AG04450 (cell line): ENCODE results near the gene PRPS1. TPM values are rescaled to one million over a fixed set of nuclear protein-coding genes. Genes with fewer than 3 reads are reported as not detected.
"Not testable (repeated sequence)": the region's sequence is repeated elsewhere in the genome, so short reads cannot be mapped to it uniquely, and the experiment has no call there.

ENCODE experiments used
- CTCF ChIA-PET: fragments of 300-600, 350-600 bp; formaldehyde crosslinking; extraction: SDS; loops from one replicate; lab custom pipeline; 2022; ENCODE audit warnings: antibody characterized with exemption, inconsistent platforms; lab: Charles Lee
- POLR2A ChIA-PET: fragments of 350-600 bp; formaldehyde crosslinking; extraction: SDS; loops from one replicate; lab custom pipeline; 2021; ENCODE audit warnings: antibody characterized with exemption, inconsistent platforms; lab: Yijun Ruan, JAX
- DNase-seq: peaks from one replicate; pipeline ENCODE4 v3.0.0-alpha.2; 2011; ENCODE audit warnings: low read depth, low spot score
- H3K27ac ChIP-seq: one replicate; pipeline ENCODE4 v1.5.1; 2012; ENCODE audit warnings: low read depth, low read length, control low read depth
- H3K27me3 ChIP-seq: one replicate; pipeline ENCODE4 v1.6.0; 2012; ENCODE audit warnings: low read length; ENCODE audit not compliant: control insufficient read depth, insufficient read depth
- H3K4me3 ChIP-seq: 2 replicates; pipeline ENCODE4 v1.5.1; 2011; ENCODE audit warnings: mild to moderate bottlenecking, low read depth, low read length, control low read depth
- H3K9me3 ChIP-seq: 2 replicates; pipeline ENCODE4 v1.5.1; 2012; ENCODE audit warnings: low read length; ENCODE audit not compliant: control insufficient read depth, insufficient read depth
- polyA plus RNA-seq: library from polyadenylated mRNA; depleted of rRNA; stranded (reverse); fragments of >200 nt; gene quantifications from 2 replicates; pipeline ENCODE4 v1.2.3, GENCODE V29; 2011
- TF ChIP-seq, protein P1 (sequence below): IDR thresholded peaks from 2 replicates; pipeline ENCODE4 v1.5.1; 2011; ENCODE audit warnings: low read depth, low read length, control low read depth, inconsistent platforms

Gene PRPS1
- polyA plus RNA-seq, 1 experiment: 67.9 TPM

DNA sequence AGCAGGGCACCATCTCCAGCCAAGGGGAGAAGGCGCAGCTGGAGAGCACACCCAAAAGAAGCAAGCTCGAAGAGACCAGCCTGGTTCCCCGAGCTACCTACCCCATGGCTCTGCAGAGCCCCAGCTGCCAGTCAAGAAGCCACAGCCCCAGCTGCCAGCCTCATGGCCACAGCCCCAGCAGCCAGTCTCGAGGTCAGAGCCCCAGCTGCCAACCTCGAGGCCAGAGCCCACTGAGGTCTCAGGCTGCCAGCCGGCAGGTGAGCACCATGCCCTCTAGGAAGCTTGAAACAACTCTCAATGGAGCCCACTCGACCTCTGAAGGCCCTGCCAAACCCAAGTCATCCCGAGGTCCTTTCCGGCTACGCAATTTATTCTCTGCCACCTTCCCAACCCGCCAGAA lies 27.0 kb upstream of the PRPS1 start:
- Histone ChIP-seq H3K4me3 (no peak overlapping the region), H3K27me3 (no peaks in the 10 kb centered on the region), H3K27ac (no peak overlapping the region), H3K9me3 (no peaks in the 10 kb centered on the region; the same call in 1 of the 2 replicates)
- no peak for DNase-seq
- TF ChIP-seq, protein P1, sequence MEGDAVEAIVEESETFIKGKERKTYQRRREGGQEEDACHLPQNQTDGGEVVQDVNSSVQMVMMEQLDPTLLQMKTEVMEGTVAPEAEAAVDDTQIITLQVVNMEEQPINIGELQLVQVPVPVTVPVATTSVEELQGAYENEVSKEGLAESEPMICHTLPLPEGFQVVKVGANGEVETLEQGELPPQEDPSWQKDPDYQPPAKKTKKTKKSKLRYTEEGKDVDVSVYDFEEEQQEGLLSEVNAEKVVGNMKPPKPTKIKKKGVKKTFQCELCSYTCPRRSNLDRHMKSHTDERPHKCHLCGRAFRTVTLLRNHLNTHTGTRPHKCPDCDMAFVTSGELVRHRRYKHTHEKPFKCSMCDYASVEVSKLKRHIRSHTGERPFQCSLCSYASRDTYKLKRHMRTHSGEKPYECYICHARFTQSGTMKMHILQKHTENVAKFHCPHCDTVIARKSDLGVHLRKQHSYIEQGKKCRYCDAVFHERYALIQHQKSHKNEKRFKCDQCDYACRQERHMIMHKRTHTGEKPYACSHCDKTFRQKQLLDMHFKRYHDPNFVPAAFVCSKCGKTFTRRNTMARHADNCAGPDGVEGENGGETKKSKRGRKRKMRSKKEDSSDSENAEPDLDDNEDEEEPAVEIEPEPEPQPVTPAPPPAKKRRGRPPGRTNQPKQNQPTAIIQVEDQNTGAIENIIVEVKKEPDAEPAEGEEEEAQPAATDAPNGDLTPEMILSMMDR: no peak
- ChIA-PET CTCF (no interaction called here), POLR2A (no interaction called here)

DNA sequence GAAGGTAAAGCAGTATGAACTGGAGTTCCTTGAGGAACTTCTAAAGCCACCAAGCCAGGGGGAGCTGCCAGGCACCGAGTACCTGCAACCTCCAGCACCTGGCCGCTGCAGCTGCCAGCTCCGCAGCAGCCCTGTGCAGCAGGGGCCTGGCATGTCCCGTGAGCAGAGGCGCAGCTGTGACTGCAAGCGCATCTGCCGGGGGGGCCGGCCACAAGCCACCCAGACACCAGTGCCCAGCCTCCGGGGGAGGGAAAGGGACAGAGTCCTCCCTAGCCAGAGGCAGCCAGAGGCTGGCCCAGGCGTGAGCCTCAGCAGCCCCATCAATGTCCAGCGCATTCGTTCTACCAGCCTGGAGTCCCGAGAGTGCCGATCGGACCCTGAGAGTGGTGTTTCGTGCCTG lies 26.6 kb upstream of the PRPS1 start:
- TF ChIP-seq, protein P1: no peak
- ChIA-PET CTCF (no interaction called here), POLR2A (no interaction called here)
- DNase-seq: no peak
- Histone ChIP-seq H3K4me3 (no peak overlapping the region), H3K9me3 (no peaks in the 10 kb centered on the region; the same call in 1 of the 2 replicates), H3K27ac (no peak overlapping the region), H3K27me3 (no peaks in the 10 kb centered on the region)

DNA sequence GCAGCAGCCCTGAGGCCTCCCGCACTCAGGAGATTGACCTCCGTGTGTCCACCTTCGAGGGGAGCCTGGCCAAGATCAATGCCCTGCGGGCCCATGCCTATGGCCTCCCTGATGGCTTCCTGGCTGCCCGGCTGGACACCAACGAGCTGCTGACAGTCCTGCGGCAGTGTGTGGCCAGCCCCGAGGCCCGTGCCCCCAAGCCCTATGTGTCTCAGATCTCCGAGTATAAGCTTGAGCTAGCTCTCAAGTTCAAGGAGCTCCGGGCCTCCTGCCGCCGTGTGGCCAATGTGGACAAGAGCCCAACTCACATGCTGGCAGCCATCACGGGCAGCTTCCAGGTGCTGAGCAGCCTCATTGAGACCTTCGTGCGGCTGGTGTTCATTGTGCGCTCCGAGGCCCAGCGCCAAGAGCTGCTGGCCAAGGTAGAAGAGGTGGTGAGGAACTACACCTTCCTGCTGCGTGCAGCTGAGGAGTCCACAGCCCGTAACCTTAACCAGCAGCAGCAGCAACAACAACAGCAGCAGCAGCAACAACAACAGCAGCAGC lies 25.5 kb upstream of the PRPS1 start:
- H3K27ac ChIP-seq: no peak overlapping the region
- no peak overlapping the region for H3K4me3 ChIP-seq
- ChIA-PET POLR2A (no interaction called here), CTCF (no interaction called here)
- H3K9me3 ChIP-seq: no peaks in the 10 kb centered on the region; the same call in 1 of the 2 replicates
- TF ChIP-seq, protein P1: no peak
- DNase-seq: no peak
- no peaks in the 10 kb centered on the region for H3K27me3 ChIP-seq

DNA sequence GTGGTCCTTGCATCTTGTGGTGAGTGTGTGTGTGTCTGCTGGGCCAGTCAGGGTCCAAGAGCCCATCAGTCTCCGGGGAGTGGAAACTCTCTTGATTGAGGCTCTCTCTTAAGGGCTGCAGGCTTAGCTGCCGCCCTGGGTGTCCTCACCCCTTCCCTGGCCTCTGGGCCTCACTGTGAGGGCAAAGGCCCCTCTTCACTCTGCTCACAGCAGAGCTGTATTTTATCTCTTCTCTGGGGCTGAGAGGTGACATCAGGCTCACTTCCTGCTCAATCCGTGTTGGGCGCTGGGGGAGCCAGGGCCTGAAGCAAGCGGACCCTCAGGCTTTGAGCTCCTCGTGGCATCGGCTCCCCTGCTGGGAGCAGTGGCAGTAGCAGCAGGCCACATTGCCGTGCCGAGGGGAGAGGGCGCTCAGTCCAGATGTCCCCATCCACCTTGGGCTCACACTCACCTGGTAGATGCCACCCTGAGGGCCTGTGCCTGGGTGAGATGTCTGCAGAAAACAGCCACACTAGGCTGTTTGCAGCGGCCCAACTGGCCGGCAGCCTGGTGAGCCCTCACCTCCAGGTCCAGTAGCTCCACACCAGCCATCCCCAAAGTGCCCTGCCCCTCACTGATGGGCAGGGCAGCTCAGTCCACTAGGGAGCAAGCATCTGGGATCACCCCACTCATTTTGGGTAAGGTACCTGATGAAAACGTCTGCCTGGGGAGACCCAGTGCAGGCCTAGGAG lies 24.7 kb upstream of the PRPS1 start:
- no peaks in the 10 kb centered on the region; the same call in 1 of the 2 replicates for H3K9me3 ChIP-seq
- no peaks in the 10 kb centered on the region for H3K27me3 ChIP-seq
- TF ChIP-seq, protein P1: no peak
- ChIA-PET POLR2A (no interaction called here), CTCF (no interaction called here)
- DNase-seq: no peak
- H3K4me3 ChIP-seq: no peak overlapping the region
- H3K27ac ChIP-seq: no peak overlapping the region

DNA sequence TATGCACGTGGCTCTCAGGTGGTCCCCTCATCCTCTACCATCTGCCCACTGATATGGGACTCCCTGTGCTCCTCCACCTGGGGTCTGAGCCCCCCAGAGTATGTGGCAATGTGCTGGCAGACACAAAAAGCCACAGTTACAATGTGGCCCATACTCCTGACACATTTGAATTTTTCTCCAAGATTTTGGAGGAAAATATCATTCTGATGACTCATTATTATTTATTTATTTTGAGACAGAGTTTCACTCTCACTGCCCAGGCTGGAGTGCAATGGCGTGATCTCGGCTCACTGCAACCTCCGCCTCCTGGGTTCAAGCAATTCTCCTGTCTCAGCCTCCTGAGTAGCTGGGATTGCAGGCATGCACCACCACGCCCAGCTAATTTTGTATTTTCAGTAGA lies 19.2 kb upstream of the PRPS1 start:
- CTCF ChIA-PET: not testable (repeated sequence)

More for the DNA sequence above, 19.2 kb upstream of the PRPS1 start:
- H3K27me3 ChIP-seq, H3K4me3 ChIP-seq, H3K27ac ChIP-seq, H3K9me3 ChIP-seq, POLR2A ChIA-PET, DNase-seq: not testable (repeated sequence)
